ENCODE measurements around the gene SEC14L5.
"Not testable (repeated sequence)": the region's sequence is repeated elsewhere in the genome, so short reads cannot be mapped to it uniquely, and the experiment has no call there.

SEC14L5 gene

GRCh38 chr16:4947722-4948503, 10.2 kb upstream of the SEC14L5 start:
- in situ Hi-C loops (cut with MboI; ENCODE audit: low pct_unique_long_range_greater_than_20kb, low sequenced_read_pairs), result no loop called here
- peak; percentile 82 for DNase-seq

GRCh38 chr16:4948903-4949766, 9.0 kb upstream of the SEC14L5 start:
- in situ Hi-C loops (cut with MboI; ENCODE audit: low pct_unique_long_range_greater_than_20kb, low sequenced_read_pairs), result no loop called here

GRCh38 chr16:4949986-4950385, 8.1 kb upstream of the SEC14L5 start:
- in situ Hi-C loops (cut with MboI; ENCODE audit: low pct_unique_long_range_greater_than_20kb, low sequenced_read_pairs), result no loop called here
- DNase-seq, result no peak

More at GRCh38 chr16:4948903-4949766, 9.0 kb upstream of the SEC14L5 start:
- DNase-seq, result no peak

GRCh38 chr16:4951583-4951982, 6.5 kb upstream of the SEC14L5 start:
- in situ Hi-C loops (cut with MboI; ENCODE audit: low pct_unique_long_range_greater_than_20kb, low sequenced_read_pairs); DNase-seq: not testable (repeated sequence)

- in situ Hi-C loops (cut with MboI; ENCODE audit: low pct_unique_long_range_greater_than_20kb, low sequenced_read_pairs), result no loop called here
- no peak for DNase-seq
These were observed 3.4 kb upstream of the SEC14L5 start for GRCh38 chr16:4954714-4955113.

GRCh38 chr16:4957420-4957719, 760 bp upstream of the SEC14L5 start:
- in situ Hi-C loops (cut with MboI; ENCODE audit: low pct_unique_long_range_greater_than_20kb, low sequenced_read_pairs), result no loop called here
- DNase-seq, result no peak

GRCh38 chr16:4958510-4959438, 644 bp downstream of the SEC14L5 start:
- no peak for DNase-seq
- in situ Hi-C loops (cut with MboI; ENCODE audit: low pct_unique_long_range_greater_than_20kb, low sequenced_read_pairs), result no loop called here

- in situ Hi-C loops (cut with MboI; ENCODE audit: low pct_unique_long_range_greater_than_20kb, low sequenced_read_pairs), result no loop called here
- DNase-seq, result no peak
These were observed 2.4 kb downstream of the SEC14L5 start for GRCh38 chr16:4960579-4960978.

- in situ Hi-C loops (cut with MboI; ENCODE audit: low pct_unique_long_range_greater_than_20kb, low sequenced_read_pairs), result no loop called here
- DNase-seq, result no peak
These were observed 4.6 kb downstream of the SEC14L5 start for GRCh38 chr16:4962716-4963115.

- DNase-seq; in situ Hi-C loops (cut with MboI; ENCODE audit: low pct_unique_long_range_greater_than_20kb, low sequenced_read_pairs): not testable (repeated sequence)
These were observed 5.4 kb downstream of the SEC14L5 start for GRCh38 chr16:4963527-4963926.

- in situ Hi-C loops (cut with MboI; ENCODE audit: low pct_unique_long_range_greater_than_20kb, low sequenced_read_pairs), result no loop called here
These were observed 8.8 kb downstream of the SEC14L5 start for GRCh38 chr16:4966736-4967453.

GRCh38 chr16:4968278-4968677, 10.1 kb downstream of the SEC14L5 start:
- in situ Hi-C loops (cut with MboI; ENCODE audit: low pct_unique_long_range_greater_than_20kb, low sequenced_read_pairs); DNase-seq: not testable (repeated sequence)

More at GRCh38 chr16:4966736-4967453, 8.8 kb downstream of the SEC14L5 start:
- DNase-seq, result no peak

- in situ Hi-C loops (cut with MboI; ENCODE audit: low pct_unique_long_range_greater_than_20kb, low sequenced_read_pairs), result no loop called here
- no peak for DNase-seq
These were observed 10.9 kb downstream of the SEC14L5 start for GRCh38 chr16:4968879-4969483.

GRCh38 chr16:4970010-4970409, 11.9 kb downstream of the SEC14L5 start:
- in situ Hi-C loops (cut with MboI; ENCODE audit: low pct_unique_long_range_greater_than_20kb, low sequenced_read_pairs), result no loop called here

GRCh38 chr16:4972938-4973587, 14.9 kb downstream of the SEC14L5 start:
- DNase-seq, result peak; percentile 29
- in situ Hi-C loops (cut with MboI; ENCODE audit: low pct_unique_long_range_greater_than_20kb, low sequenced_read_pairs), result no loop called here

More at GRCh38 chr16:4970010-4970409, 11.9 kb downstream of the SEC14L5 start:
- DNase-seq, result no peak

- peak; percentile 74 for DNase-seq
- in situ Hi-C loops (cut with MboI; ENCODE audit: low pct_unique_long_range_greater_than_20kb, low sequenced_read_pairs), result no loop called here
These were observed 17.9 kb downstream of the SEC14L5 start for GRCh38 chr16:4976079-4976478.

- DNase-seq, result no peak
- in situ Hi-C loops (cut with MboI; ENCODE audit: low pct_unique_long_range_greater_than_20kb, low sequenced_read_pairs), result no loop called here
These were observed 18.5 kb downstream of the SEC14L5 start for GRCh38 chr16:4976611-4977145.

GRCh38 chr16:4979164-4979563, 21.0 kb downstream of the SEC14L5 start:
- in situ Hi-C loops (cut with MboI; ENCODE audit: low pct_unique_long_range_greater_than_20kb, low sequenced_read_pairs), result no loop called here
- DNase-seq, result no peak

Data from KBM-7 (cell line).